HG03039 (cell line): ENCODE measurements around the gene BCAN.
"Not testable (repeated sequence)": the region's sequence is repeated elsewhere in the genome, so short reads cannot be mapped to it uniquely, and the experiment has no call there.

Experiments used
- ATAC-seq: cut with Tn5 transposase; IDR thresholded peaks from one replicate; pipeline ENCODE4 v1.9.1; 2021; ENCODE audit warnings: mild to moderate bottlenecking, moderate library complexity; ENCODE audit not compliant: unreplicated experiment

Gene BCAN

GRCh38 chr1:156615946-156616345 lies 26.0 kb upstream of the BCAN start:
- no peak for ATAC-seq

DNA sequence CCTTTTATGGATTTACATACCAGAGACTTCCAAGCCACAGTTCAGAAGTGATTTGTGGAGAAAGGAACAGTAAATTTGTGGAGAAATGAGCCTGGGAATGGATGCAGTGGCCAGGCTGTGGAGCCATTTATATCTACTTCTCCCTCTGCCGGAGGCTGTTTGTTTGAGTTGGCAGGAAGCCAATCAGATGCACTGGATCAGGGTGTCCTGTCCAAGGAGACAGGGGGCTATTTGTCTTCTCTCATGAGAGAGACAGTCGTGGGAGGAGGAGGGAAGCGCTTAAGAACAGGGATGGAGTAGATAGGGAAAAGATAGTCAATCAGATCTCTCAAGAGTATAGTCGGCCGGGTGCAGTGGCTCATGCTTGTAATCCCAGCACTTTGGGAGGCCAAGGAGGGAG lies 25.5 kb upstream of the BCAN start:
- no peak for ATAC-seq

DNA sequence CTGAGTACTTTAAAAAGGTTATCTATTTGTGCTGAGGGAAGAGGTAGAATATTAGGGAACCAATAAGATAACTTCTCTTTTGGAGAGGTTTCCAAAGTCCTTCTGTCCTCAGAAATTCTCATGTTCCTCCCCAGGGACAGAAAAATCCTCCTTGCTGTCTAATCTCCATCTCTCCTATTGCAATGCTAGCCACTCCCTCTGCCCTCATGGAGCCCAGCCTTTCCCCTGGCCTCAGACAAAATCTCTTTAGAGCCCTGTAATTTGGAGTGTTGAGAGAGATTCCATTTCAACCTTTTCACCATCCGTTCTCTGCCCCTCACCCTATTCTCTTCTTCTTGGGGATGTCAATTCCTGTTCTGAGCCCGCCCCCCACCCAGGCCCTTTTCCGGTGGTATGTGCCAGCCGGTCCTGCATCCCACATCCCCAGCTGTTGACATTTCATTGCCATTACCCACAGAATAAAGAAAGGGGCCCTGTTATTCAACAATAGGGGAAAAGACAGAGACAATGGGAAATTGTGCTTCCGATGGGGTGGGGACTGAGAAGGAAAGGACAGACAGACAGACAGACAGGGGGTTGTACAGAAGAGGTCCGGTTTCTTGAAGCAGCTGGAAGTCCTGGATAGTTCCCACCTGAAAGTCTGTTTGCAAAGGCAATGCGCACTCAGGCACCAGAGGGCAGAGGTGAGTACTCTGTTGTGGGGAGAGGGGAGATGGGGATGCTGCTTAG lies 22.9 kb upstream of the BCAN start, which contains the start of gene HAPLN2:
Gene HAPLN2, plus strand, starts transcription at position 563 of the 729 bp plus-strand sequence. CDS start 4,076 bp downstream, outside the sequence.
- no peak for ATAC-seq

DNA sequence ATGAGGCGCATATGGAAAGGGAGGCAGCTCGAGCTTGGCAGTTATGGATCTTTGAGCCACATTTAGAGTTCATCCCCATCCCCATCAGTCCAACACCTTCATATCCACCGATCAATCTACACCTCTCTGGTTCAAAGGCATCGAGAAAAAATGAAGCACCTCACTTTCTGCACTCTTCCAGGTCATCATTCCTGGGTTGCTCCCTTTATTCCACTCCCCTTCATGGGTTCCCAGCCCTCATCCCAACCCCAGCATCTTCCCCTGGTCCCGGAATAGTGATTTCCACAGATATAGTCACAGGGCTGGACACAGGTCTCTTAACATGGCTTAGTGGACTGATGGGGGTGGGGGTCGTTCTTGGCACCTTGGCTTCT lies 22.3 kb upstream of the BCAN start:
- no peak for ATAC-seq

GRCh38 chr1:156622581-156623297 lies 19.2 kb upstream of the BCAN start:
- ATAC-seq, result no peak

DNA sequence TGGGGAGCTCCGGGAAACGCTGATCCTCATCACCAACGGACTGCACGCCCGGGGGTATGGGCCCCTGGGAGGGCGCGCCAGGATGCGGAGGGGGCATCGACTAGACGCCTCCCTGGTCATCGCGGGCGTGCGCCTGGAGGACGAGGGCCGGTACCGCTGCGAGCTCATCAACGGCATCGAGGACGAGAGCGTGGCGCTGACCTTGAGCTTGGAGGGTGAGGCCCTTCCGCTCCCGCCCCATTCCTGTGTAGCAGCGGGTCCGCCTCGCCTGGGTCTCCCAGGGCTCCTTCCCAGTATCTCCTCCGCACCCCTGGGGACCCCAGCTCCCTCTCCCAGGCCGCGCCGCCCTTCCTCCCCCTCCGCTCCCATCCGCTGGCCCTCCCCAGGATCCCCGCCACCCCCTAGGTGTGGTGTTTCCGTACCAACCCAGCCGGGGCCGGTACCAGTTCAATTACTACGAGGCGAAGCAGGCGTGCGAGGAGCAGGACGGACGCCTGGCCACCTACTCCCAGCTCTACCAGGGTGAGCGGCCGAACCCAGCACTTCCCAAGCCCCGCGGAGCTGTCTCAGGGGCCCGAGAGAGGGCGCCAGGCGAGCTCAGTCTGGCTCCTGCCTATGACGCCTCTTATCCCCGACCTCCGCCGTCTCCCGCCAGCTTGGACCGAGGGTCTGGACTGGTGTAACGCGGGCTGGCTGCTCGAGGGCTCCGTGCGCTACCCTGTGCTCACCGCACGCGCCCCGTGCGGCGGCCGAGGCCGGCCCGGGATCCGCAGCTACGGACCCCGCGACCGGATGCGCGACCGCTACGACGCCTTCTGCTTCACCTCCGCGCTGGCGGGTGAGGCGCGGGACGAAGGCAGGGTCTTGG lies 17.7 kb upstream of the BCAN start:
- no peak for ATAC-seq

DNA sequence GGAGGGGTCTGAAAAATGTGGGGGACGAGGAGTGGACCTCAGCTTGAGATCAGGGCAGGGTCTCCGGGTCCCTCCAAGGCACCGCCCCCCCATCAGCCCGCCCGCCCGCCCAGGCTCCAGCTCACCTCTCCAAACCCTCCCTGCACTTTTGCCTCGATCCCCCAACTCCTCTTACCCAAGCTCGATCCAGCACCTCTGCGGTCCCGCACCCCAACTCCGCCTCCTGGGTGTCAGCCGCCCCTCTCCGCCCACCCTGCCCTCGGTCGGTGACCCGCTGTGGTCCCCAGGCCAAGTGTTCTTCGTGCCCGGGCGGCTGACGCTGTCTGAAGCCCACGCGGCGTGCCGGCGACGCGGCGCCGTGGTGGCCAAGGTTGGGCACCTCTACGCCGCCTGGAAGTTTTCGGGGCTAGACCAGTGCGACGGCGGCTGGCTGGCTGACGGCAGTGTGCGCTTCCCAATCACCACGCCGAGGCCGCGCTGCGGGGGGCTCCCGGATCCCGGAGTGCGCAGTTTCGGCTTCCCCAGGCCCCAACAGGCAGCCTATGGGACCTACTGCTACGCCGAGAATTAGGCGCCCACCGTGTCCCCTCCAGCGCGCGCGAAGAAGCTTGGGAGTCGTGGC lies 17.0 kb upstream of the BCAN start:
- ATAC-seq, result no peak

DNA sequence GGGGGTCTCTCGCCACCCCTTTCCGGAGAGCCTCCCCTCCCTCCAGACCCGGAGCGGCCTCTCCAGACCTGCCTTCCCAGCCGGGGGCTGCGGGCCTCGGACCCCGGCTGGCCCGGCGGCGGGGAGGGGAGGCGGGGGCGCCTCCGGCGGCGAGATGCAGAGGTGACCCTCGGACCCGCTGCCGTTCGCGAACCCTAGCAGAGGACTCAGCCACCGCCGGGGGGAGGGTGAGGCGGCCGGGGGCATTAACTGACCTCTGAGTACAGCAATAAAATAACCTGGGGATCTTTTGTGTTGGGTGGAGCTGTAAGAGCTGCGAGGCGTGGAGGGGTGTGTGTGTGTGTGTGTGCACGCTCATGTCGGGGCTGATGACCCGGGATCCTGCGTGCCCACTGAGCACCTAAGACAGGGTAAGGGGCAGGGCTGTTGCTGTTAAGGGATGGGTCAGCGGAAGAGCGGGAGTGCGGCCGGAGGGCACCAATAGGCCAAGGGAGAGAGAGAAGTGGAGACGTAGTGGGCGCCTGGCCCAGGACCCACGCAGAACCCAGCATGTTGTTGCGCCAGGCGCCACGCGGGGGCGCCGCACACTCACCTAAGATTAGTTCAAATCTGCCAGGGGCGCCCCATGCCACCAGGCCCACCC lies 16.4 kb upstream of the BCAN start:
- no peak for ATAC-seq

GRCh38 chr1:156626079-156626438 lies 15.9 kb upstream of the BCAN start:
- no peak for ATAC-seq

GRCh38 chr1:156627313-156627880 lies 14.5 kb upstream of the BCAN start:
- ATAC-seq, result no peak

- no peak for ATAC-seq
Measured at GRCh38 chr1:156629823-156630449, 12.0 kb upstream of the BCAN start.

DNA sequence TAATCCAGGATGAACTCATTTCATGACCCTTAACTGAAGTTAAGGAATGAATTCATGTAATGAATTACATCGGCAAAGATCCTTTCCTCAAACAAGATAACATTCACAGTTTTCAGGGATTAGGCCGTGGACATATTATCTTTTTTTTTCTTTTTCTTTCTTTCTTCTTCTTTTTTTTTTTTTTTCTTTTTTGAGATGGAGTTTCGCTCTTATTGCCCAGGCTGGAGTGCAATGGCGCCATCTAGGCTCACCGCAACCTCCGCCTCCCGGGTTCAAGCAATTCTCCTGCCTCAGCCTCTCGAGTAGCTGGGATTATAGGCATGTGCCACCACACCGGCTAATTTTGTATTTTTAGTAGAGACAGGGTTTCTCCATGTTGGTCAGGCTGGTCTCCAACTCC lies 10.8 kb upstream of the BCAN start:
- not testable (repeated sequence) for ATAC-seq

GRCh38 chr1:156632355-156632754 lies 9.6 kb upstream of the BCAN start:
- no peak for ATAC-seq

- ATAC-seq, result no peak
Measured at GRCh38 chr1:156638189-156638985, 3.5 kb upstream of the BCAN start.

DNA sequence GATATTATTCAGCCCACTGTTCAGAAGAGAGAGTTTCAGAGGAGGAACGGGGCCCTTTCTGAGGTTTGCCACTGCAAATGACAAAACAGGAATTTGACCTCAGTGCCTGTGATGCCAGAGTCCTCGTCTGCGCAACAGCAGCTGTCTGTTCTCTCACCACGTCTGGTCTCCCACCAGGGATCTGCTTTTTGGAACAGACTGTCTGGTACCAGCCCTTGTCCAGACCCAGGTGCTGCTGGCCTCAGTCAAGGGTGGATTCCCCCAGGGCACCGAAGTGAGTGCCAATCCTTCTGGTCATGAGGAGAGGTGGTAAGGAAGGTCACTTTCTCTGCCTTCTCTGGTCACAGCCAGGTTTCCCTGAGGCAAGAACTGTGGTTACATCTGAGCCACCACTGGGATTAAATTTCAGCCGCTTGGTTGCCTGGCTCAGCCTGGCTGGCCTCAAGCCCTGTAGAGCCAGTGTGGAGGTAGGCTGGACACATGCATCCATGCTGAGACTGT lies 2.3 kb upstream of the BCAN start:
- ATAC-seq, result no peak

DNA sequence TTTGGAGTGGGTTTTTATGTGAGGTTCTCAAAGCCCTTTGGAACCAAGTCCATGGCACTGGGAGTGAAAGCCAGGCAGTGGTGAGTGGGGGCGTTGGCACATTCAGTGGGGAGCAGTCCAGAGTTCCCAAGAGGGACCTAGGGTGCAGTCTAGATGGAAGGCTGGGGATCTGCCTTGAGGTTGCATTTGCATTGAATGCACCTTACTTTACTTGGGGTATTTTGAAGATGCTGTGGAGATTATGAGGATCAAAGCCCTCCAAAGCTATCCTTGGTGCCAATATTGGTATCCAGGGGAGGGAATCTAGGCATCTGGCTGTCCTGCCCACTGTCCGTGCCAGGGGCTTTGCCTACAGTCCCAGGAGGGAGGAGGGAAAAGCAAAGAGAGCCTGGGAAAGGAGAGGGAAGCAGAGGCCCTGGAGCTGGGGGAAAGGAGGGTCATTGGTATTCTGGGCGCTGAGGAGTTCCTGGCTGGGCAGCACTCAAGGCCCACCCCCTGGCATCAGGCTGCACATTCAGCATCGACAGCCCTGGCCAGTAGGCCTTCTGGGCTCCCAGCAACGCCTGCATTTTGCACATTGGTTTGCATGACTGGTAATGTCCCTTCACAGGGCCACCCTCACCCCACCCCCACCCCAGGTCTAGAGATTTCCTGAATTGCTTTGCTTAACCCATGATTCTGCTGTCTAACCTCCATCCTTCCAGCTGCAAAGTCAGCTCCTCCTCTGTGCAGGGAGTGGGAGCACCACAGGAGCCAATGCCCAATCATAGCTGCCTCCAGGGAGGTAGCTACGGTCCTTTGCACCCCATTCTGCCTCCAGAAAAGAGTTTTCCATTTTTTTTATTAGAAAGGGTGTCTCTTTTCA lies 843 bp upstream of the BCAN start:
- no peak for ATAC-seq

DNA sequence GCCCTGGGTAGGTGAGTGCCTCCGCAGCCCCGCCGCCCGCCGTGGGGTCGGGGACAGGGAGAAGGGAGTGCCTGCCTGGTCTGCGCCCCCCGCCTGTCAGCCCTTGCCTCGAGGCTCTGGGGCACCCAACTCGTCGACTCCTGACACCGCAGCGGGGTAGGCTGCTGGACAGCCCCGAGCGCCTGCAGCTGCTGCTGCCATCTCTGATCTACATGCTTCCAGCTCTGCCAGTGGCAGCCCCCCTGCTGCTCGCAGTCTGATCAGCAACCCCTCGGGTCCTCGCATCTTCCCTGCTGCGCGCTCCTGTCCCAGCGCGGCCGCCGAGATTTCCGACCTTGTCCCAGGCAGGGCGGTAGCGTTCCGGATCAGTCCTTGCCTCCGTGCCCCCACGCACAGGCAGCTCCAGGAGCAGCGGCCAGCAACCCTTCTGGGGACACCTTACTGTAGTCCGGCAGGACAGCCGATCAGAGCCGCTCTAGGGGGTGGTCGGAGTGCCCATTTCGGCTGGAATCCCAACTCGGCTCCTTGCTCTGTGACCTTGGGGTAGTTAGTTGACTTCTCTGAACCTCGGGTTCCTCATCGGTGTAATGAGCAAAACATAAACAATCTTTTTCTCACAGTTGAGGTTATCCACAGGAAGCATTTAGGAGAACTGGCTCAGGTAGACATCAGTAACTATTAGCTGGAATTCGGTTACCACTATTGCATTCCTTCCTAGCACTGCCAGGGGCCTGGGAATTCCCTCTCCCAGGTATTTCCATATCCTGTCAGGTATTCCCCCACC lies 540 bp downstream of the BCAN start:
- no peak for ATAC-seq
